Lower lobe of right lung (tissue), 2 donors: ENCODE results near the gene MARCHF2. TPM values are rescaled to one million over a fixed set of nuclear protein-coding genes. Genes with fewer than 3 reads are reported as not detected.

ENCODE experiments used
- ATAC-seq, 2 donors: fragments of 200-7000 bp; cut with Tn5 transposase; one replicate each; pipeline ENCODE4 v1.9.1; 2020 to 2022; ENCODE audit warnings: mild to moderate bottlenecking in 2 of 2, moderate library complexity in 2 of 2
- DNase-seq: peaks from one replicate; pipeline ENCODE4 v3.0.0-alpha.2; 2020
- H3K27ac ChIP-seq: fragments of 200-600 bp; one replicate; pipeline ENCODE4 v1.8.0; 2022
- H3K27me3 ChIP-seq: fragments of 200-600 bp; one replicate; pipeline ENCODE4 v1.8.0; 2022; ENCODE audit warnings: low read depth
- H3K36me3 ChIP-seq: fragments of 200-600 bp; one replicate; pipeline ENCODE4 v1.8.0; 2022; ENCODE audit warnings: mild to moderate bottlenecking
- H3K4me1 ChIP-seq: fragments of 200-600 bp; one replicate; pipeline ENCODE4 v1.8.0; 2022
- H3K4me3 ChIP-seq: fragments of 200-600 bp; one replicate; pipeline ENCODE4 v1.8.0; 2022; ENCODE audit warnings: mild to moderate bottlenecking
- H3K9me3 ChIP-seq: fragments of 200-600 bp; one replicate; pipeline ENCODE4 v1.8.0; 2022
- CTCF ChIP-seq: fragments of 200-600 bp; IDR thresholded peaks from one replicate; pipeline ENCODE4 v1.8.0; 2022; ENCODE audit warnings: antibody characterized with exemption, mild to moderate bottlenecking
- intact Hi-C: fragments of 100-400 bp; cut with DNase I; formaldehyde crosslinking; loops from one replicate; pipeline ENCODE4 v1.11.0; 2022
- total RNA-seq: library from RNA; stranded (reverse); fragmentation: NEBNext Ultra II Directional; extraction: Animal tissue kit (Norgen Biotek cat#: 25700); gene quantifications from one replicate; pipeline ENCODE4 v1.2.1, GENCODE V29; 2021
- donor health status: DM: no; HTN: yes; CAD: no; lungs with severe emphysema.

MARCHF2 gene
- total RNA-seq, 1 donor from 2014 or later = 60.1 TPM

GRCh38 chr19:8452446-8453123, 39.5 kb downstream of the MARCHF2 start:
- DNase-seq (no peak), ATAC-seq (peak in 1 of 2 donors; percentile 53)
- H3K4me3 ChIP-seq = no peak overlapping the region

GRCh38 chr19:8453616-8454015, 40.5 kb downstream of the MARCHF2 start:
- ATAC-seq = no peak
- H3K36me3 ChIP-seq = peaks cover 34% of the 10 kb centered on the region
- intact Hi-C loops = no loop called here
- H3K4me1 ChIP-seq = peaks cover 89% of the 10 kb centered on the region
- DNase-seq = no peak
- H3K9me3 ChIP-seq = no peaks in the 10 kb centered on the region
- no peak for TF ChIP-seq CTCF
- no peak overlapping the region for H3K4me3 ChIP-seq
- no peak overlapping the region for H3K27ac ChIP-seq
- no peaks in the 10 kb centered on the region for H3K27me3 ChIP-seq

More at GRCh38 chr19:8452446-8453123, 39.5 kb downstream of the MARCHF2 start:
- Histone ChIP-seq H3K27ac (peak overlapping the region; percentile 6), H3K36me3 (peaks cover 34% of the 10 kb centered on the region), H3K4me1 (peaks cover 89% of the 10 kb centered on the region), H3K9me3 (no peaks in the 10 kb centered on the region), H3K27me3 (no peaks in the 10 kb centered on the region)
- intact Hi-C loops = no loop called here
- no peak for TF ChIP-seq CTCF

DNA sequence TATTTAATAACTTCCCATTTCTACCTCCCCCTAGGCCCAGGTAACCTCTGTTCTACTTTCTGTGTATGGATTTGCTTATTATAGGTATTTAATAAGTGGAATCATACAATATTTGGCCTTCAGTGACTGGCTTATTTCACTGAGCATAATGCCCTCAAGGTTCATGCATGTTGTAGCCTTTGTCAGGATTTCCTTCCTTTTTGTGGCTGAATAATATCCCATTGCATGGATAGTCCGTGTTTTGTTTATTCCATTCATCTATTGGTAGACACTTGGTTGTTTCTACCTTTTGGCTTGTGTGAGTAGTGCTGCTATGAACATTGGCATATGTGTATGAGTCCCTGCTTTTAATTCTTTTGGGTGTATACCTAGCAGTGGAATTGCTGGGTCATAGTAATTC, 41.1 kb downstream of the MARCHF2 start:
- intact Hi-C loops = no loop called here
- H3K36me3 ChIP-seq = peaks cover 34% of the 10 kb centered on the region
- ATAC-seq (no peak), DNase-seq (no peak)
- no peaks in the 10 kb centered on the region for H3K27me3 ChIP-seq
- TF ChIP-seq CTCF = no peak
- H3K9me3 ChIP-seq = no peaks in the 10 kb centered on the region
- H3K27ac ChIP-seq = no peak overlapping the region
- H3K4me3 ChIP-seq = no peak overlapping the region
- H3K4me1 ChIP-seq = peaks cover 89% of the 10 kb centered on the region

GRCh38 chr19:8455018-8455417, 41.9 kb downstream of the MARCHF2 start:
- no peak for ATAC-seq
- no peak overlapping the region for H3K27ac ChIP-seq
- no peak for TF ChIP-seq CTCF
- no peak overlapping the region for H3K4me3 ChIP-seq
- no peaks in the 10 kb centered on the region for H3K27me3 ChIP-seq
- H3K4me1 ChIP-seq = peaks cover 91% of the 10 kb centered on the region
- no peak for DNase-seq
- intact Hi-C loops = no loop called here
- no peaks in the 10 kb centered on the region for H3K9me3 ChIP-seq
- H3K36me3 ChIP-seq = peaks cover 36% of the 10 kb centered on the region

- DNase-seq (no peak), ATAC-seq (no peak)
- H3K27me3 ChIP-seq = no peaks in the 10 kb centered on the region
- intact Hi-C loops = no loop called here
- H3K4me3 ChIP-seq = no peak overlapping the region
- TF ChIP-seq CTCF = peak; percentile 9
- H3K36me3 ChIP-seq = peaks cover 41% of the 10 kb centered on the region
- no peak overlapping the region for H3K27ac ChIP-seq
- peaks cover 91% of the 10 kb centered on the region for H3K4me1 ChIP-seq
- H3K9me3 ChIP-seq = no peaks in the 10 kb centered on the region
Measured at GRCh38 chr19:8456064-8456463, 43.0 kb downstream of the MARCHF2 start.
